Neural crest cell (in vitro differentiated cells): ENCODE results near the gene YBX3. TPM values are rescaled to one million over a fixed set of nuclear protein-coding genes. Genes with fewer than 3 reads are reported as not detected.

ENCODE experiments used
- DNase-seq: peaks from one replicate; pipeline ENCODE4 v3.0.0; 2021; ENCODE audit warnings: low read depth, mixed read lengths, low spot score
- H3K27ac Mint-ChIP-seq: one replicate; pipeline ENCODE4 v1.8.0; 2021; ENCODE audit warnings: mild to moderate bottlenecking, mixed read lengths; ENCODE audit not compliant: unreplicated experiment
- H3K27me3 Mint-ChIP-seq: 2 replicates; pipeline ENCODE4 v1.8.0; 2021; ENCODE audit warnings: low read depth, mild to moderate bottlenecking, mixed read lengths
- H3K36me3 Mint-ChIP-seq: 2 replicates; pipeline ENCODE4 v1.8.0; 2021; ENCODE audit warnings: low read depth, mild to moderate bottlenecking, mixed read lengths
- H3K4me1 Mint-ChIP-seq: 2 replicates; pipeline ENCODE4 v1.8.0; 2021; ENCODE audit warnings: mixed read lengths
- H3K4me3 Mint-ChIP-seq: one replicate; pipeline ENCODE4 v1.8.0; 2021; ENCODE audit warnings: mild to moderate bottlenecking, mixed read lengths
- H3K9me3 Mint-ChIP-seq: 2 replicates; pipeline ENCODE4 v1.8.0; 2021; ENCODE audit warnings: mixed read lengths
- CTCF ChIP-seq: fragments of 200-600 bp; sonication (generic); conservative IDR thresholded peaks from 2 replicates; pipeline ENCODE4 v1.5.0; 2021; ENCODE audit warnings: antibody characterized with exemption, mild to moderate bottlenecking
- total RNA-seq: library from RNA; stranded (reverse); gene quantifications from 2 replicates; pipeline ENCODE4 v1.2.1, GENCODE V29; 2021

YBX3 gene
- total RNA-seq, 1 donor from 2014 or later: 90.4 TPM

- H3K27ac Mint-ChIP-seq: no peak overlapping the region
- TF ChIP-seq CTCF: no peak
- peaks cover 4% of the 10 kb centered on the region for H3K27me3 Mint-ChIP-seq
- no peak for DNase-seq
- H3K4me1 Mint-ChIP-seq: peaks cover 26% of the 10 kb centered on the region
- H3K4me3 Mint-ChIP-seq: peak overlapping the region; percentile 38
- no peaks in the 10 kb centered on the region for H3K9me3 Mint-ChIP-seq
- peaks cover 13% of the 10 kb centered on the region for H3K36me3 Mint-ChIP-seq
Observed at GRCh38 chr12:10716704-10717315, 6.3 kb downstream of the YBX3 start.

- no peak for DNase-seq
- Mint-ChIP-seq H3K9me3 (no peaks in the 10 kb centered on the region), H3K4me1 (peaks cover 23% of the 10 kb centered on the region), H3K27ac (no peak overlapping the region), H3K36me3 (peaks cover 16% of the 10 kb centered on the region), H3K27me3 (peaks cover 2% of the 10 kb centered on the region), H3K4me3 (no peak overlapping the region)
- no peak for TF ChIP-seq CTCF
Observed at GRCh38 chr12:10716277-10716676, 6.8 kb downstream of the YBX3 start.

GRCh38 chr12:10715491-10715890 lies 7.6 kb downstream of the YBX3 start:
- no peak for TF ChIP-seq CTCF
- Mint-ChIP-seq H3K9me3 (no peaks in the 10 kb centered on the region), H3K4me3 (no peak overlapping the region), H3K36me3 (peaks cover 16% of the 10 kb centered on the region), H3K4me1 (peaks cover 18% of the 10 kb centered on the region), H3K27me3 (no peaks in the 10 kb centered on the region), H3K27ac (no peak overlapping the region)
- DNase-seq: no peak

GRCh38 chr12:10709808-10710207 lies 13.3 kb downstream of the YBX3 start:
- H3K27ac Mint-ChIP-seq: no peak overlapping the region
- H3K27me3 Mint-ChIP-seq: no peaks in the 10 kb centered on the region
- peaks cover 20% of the 10 kb centered on the region for H3K36me3 Mint-ChIP-seq
- H3K4me1 Mint-ChIP-seq: no peaks in the 10 kb centered on the region
- no peak for DNase-seq
- H3K9me3 Mint-ChIP-seq: no peaks in the 10 kb centered on the region
- no peak overlapping the region for H3K4me3 Mint-ChIP-seq
- no peak for TF ChIP-seq CTCF

- no peak overlapping the region for H3K27ac Mint-ChIP-seq
- DNase-seq: no peak
- peaks cover 20% of the 10 kb centered on the region for H3K36me3 Mint-ChIP-seq
- TF ChIP-seq CTCF: no peak
- no peak overlapping the region for H3K4me3 Mint-ChIP-seq
- no peaks in the 10 kb centered on the region for H3K9me3 Mint-ChIP-seq
- H3K4me1 Mint-ChIP-seq: no peaks in the 10 kb centered on the region
- H3K27me3 Mint-ChIP-seq: no peaks in the 10 kb centered on the region
Observed at GRCh38 chr12:10708862-10709261, 14.3 kb downstream of the YBX3 start.
